HepG2 (cell line): Measurements from ENCODE around the gene AGBL3. TPM values are rescaled to one million over a fixed set of nuclear protein-coding genes. Genes with fewer than 3 reads are reported as not detected.

Source experiments
- ATAC-seq: fragments of 200-7000 bp; cut with Tn5 transposase; 3 replicates; pipeline ENCODE4 v1.9.1; 2020; ENCODE audit warnings: mild to moderate bottlenecking, moderate library complexity
- BruUV-seq: library from RNA; stranded (reverse); fragments of 400-500 nt; replicated peaks from 2 replicates; lab custom pipeline; 2021; lab: Mats Ljungman, UMichigan
- CTCF ChIA-PET: fragments of 300-600 bp; formaldehyde crosslinking; extraction: SDS; loops from one replicate; lab custom pipeline; 2021; ENCODE audit warnings: low total read pairs, inconsistent platforms, low intra/inter-chr PET ratio; lab: Yijun Ruan, JAX
- POLR2A ChIA-PET: fragments of 350-600 bp; sonication (Branson Sonifier 250); formaldehyde crosslinking; loops from one replicate; lab custom pipeline; 2020; ENCODE audit warnings: antibody characterized with exemption, inconsistent platforms; lab: Yijun Ruan, JAX
- DNase-seq: peaks from one replicate; pipeline ENCODE4 v3.0.0-alpha.2; 2015; ENCODE audit warnings: low spot score
- FAIRE-seq: peaks from 3 replicates; lab custom pipeline; 2011; peaks lifted over from hg19 to GRCh38; lab: Jason Lieb, UNC
- H2AFZ ChIP-seq: one replicate; pipeline ENCODE4 v1.6.1; 2011; ENCODE audit warnings: low read length, inconsistent platforms
- H3K27ac ChIP-seq: fragments of 300-600 bp; 3 replicates; pipeline ENCODE4 v1.8.0; 2011; ENCODE audit warnings: mixed run types, mild to moderate bottlenecking, mixed read lengths, low read length, inconsistent platforms; ENCODE audit not compliant: insufficient read depth; ENCODE audit errors: extremely low read length
- H3K27me3 ChIP-seq, 2 experiments: fragments of 200-600 bp in 1 of 2; 2 replicates in 1 of 2; 3 replicates in 1 of 2; pipeline versions ENCODE4 v1.6.0 to v1.8.0; 2011; ENCODE audit warnings: low read length in 2 of 2, mild to moderate bottlenecking in 2 of 2, moderate library complexity in 2 of 2, inconsistent platforms in 1 of 2; ENCODE audit not compliant: insufficient read depth in 2 of 2, control insufficient read depth in 1 of 2
- H3K36me3 ChIP-seq, 2 experiments: fragments of 200-600 bp in 1 of 2; replicated peaks in 1 of 2; 2 replicates in 1 of 2; 3 replicates in 1 of 2; pipeline versions ENCODE4 v1.5.1 to v1.8.0; 2011; ENCODE audit warnings: low read length in 2 of 2, inconsistent platforms in 1 of 2; ENCODE audit not compliant: insufficient read depth in 2 of 2, control insufficient read depth in 1 of 2
- H3K4me1 ChIP-seq: 2 replicates; pipeline ENCODE4 v1.5.1; 2012; ENCODE audit warnings: low read length, inconsistent platforms; ENCODE audit not compliant: insufficient read depth
- H3K4me2 ChIP-seq: 2 replicates; pipeline ENCODE4 v1.6.0; 2011; ENCODE audit warnings: low read depth, low read length, inconsistent platforms
- H3K4me3 ChIP-seq, 3 experiments: fragments of 200-600 bp in 1 of 3; sonication (generic), shearing (Covaris generic) in 1 of 3; replicated peaks in 1 of 3; 2 replicates each; pipeline ENCODE4 v1.5.1; 2011 to 2016; ENCODE audit warnings: low read length in 3 of 3, inconsistent platforms in 2 of 3, low read depth in 2 of 3, mild to moderate bottlenecking in 2 of 3, control low read depth in 1 of 3, mixed read lengths in 1 of 3; ENCODE audit not compliant: insufficient read depth in 1 of 3
- H3K79me2 ChIP-seq: one replicate; pipeline ENCODE4 v1.6.1; 2011; ENCODE audit warnings: low read length, inconsistent platforms; ENCODE audit not compliant: insufficient read depth
- H3K9ac ChIP-seq: 2 replicates; pipeline ENCODE4 v1.6.0; 2011; ENCODE audit warnings: mild to moderate bottlenecking, low read depth, low read length, inconsistent platforms; ENCODE audit not compliant: insufficient read depth
- H3K9me3 ChIP-seq: 2 replicates; pipeline ENCODE4 v1.5.1; 2012; ENCODE audit warnings: mild to moderate bottlenecking, low read length
- H4K20me1 ChIP-seq: 2 replicates; pipeline ENCODE4 v1.6.0; 2011; ENCODE audit warnings: inconsistent platforms, mild to moderate bottlenecking, low read length, moderate library complexity; ENCODE audit not compliant: insufficient read depth
- DRAP1 ChIP-seq: IDR thresholded peaks from 2 replicates; pipeline ENCODE4 v1.6.1; 2016; ENCODE audit warnings: missing genetic modification reagents, missing compliant biosample characterization
- GATAD2A ChIP-seq: IDR thresholded peaks from 2 replicates; pipeline ENCODE4 v1.6.1; 2016
- KDM5B ChIP-seq: sonication (generic); formaldehyde crosslinking; IDR thresholded peaks from 2 replicates; pipeline ENCODE4 v1.4.0; 2020; ENCODE audit warnings: missing genetic modification reagents, mild to moderate bottlenecking, borderline replicate concordance
- KMT2A ChIP-seq: sonication (generic); formaldehyde crosslinking; IDR thresholded peaks from 2 replicates; pipeline ENCODE4 v1.4.0; 2020; ENCODE audit warnings: missing genetic modification reagents
- RFX3 ChIP-seq: IDR thresholded peaks from 2 replicates; pipeline ENCODE4 v1.6.1; 2016; ENCODE audit warnings: missing biosample characterization, missing genetic modification reagents
- RFX5 ChIP-seq: IDR thresholded peaks from 2 replicates; pipeline ENCODE4 v1.6.1; 2011; ENCODE audit warnings: low read depth, low read length, improper control_type of control experiment
- TSC22D2 ChIP-seq: sonication (generic); formaldehyde crosslinking; IDR thresholded peaks from 2 replicates; pipeline ENCODE4 v1.5.1; 2020; ENCODE audit warnings: missing genetic modification reagents, mild to moderate bottlenecking, borderline replicate concordance
- U2AF1 ChIP-seq: fragments of 200-400 bp; formaldehyde crosslinking; optimal IDR thresholded peaks from 2 replicates; pipeline ENCODE3; 2017; ENCODE audit warnings: mild to moderate bottlenecking, low read depth, low read length
- YY1 ChIP-seq: IDR thresholded peaks from 2 replicates; pipeline ENCODE4 v1.6.1; 2011; ENCODE audit warnings: low read length, low read depth, moderate library complexity, mild to moderate bottlenecking; ENCODE audit not compliant: insufficient read depth, insufficient replicate concordance
- ZBTB20 ChIP-seq: sonication (generic); formaldehyde crosslinking; IDR thresholded peaks from 2 replicates; pipeline ENCODE4 v1.8.1; 2023; ENCODE audit warnings: missing genetic modification reagents, low read depth, mild to moderate bottlenecking, borderline replicate concordance
- ZNF543 ChIP-seq: sonication (generic); formaldehyde crosslinking; IDR thresholded peaks from 2 replicates; pipeline ENCODE4 v1.4.0; 2020; ENCODE audit warnings: mild to moderate bottlenecking, missing genetic modification reagents
- ZNF615 ChIP-seq: sonication (generic); formaldehyde crosslinking; IDR thresholded peaks from 2 replicates; pipeline ENCODE4 v1.5.0; 2020; ENCODE audit warnings: mild to moderate bottlenecking, missing genetic modification reagents, borderline replicate concordance
- ZNF720 ChIP-seq: sonication (generic); formaldehyde crosslinking; IDR thresholded peaks from 2 replicates; pipeline ENCODE4 v1.4.0; 2020; ENCODE audit warnings: missing genetic modification reagents
- ZNF790 ChIP-seq: sonication (generic); formaldehyde crosslinking; IDR thresholded peaks from 2 replicates; pipeline ENCODE4 v1.8.0; 2022; ENCODE audit warnings: missing genetic modification reagents, mild to moderate bottlenecking, borderline replicate concordance
- ZNF839 ChIP-seq: sonication (generic); formaldehyde crosslinking; IDR thresholded peaks from 2 replicates; pipeline ENCODE4 v1.4.0; 2020; ENCODE audit warnings: missing genetic modification reagents, mild to moderate bottlenecking, borderline replicate concordance
- WGBS: methylation state at CpG from one replicate; pipeline ENCODE4 v1.1.6; 2017; ENCODE audit warnings: low lambda C conversion rate; 5-methylcytosine and 5-hydroxymethylcytosine counted together
- in situ Hi-C: cut with HindIII; loops from 2 replicates; pipeline ENCODE4 v1.10.0; 2017; ENCODE audit warnings: low pct_unique_long_range_greater_than_20kb; ENCODE audit not compliant: extremely low pct_ligation_motif_present
- intact Hi-C: fragments of 100-400 bp; cut with micrococcal nuclease; formaldehyde crosslinking; loops from one replicate; pipeline ENCODE4 v1.10.0; 2022; ENCODE audit not compliant: unreplicated experiment
- polyA plus RNA-seq, 8 experiments: library from polyadenylated mRNA; depleted of rRNA in 3 of 8; stranded (reverse) in 7 of 8; unstranded in 1 of 8; fragments of >200 nt; fragmentation: Illumina TruSeq in 4 of 8; extraction: Trizol in 4 of 8; gene quantifications; 2 replicates each; pipeline versions ENCODE4 v1.2.1 to v1.2.3, GENCODE V29; 2011 to 2016; ENCODE audit warnings: low read depth in 4 of 8, missing spikeins in 1 of 8, mixed read lengths in 1 of 8; ENCODE audit not compliant: insufficient read depth in 1 of 8
- total RNA-seq, 5 experiments: library from RNA; depleted of rRNA; stranded (reverse); fragments of >200 nt; fragmentation: Illumina TruSeq; extraction: Trizol; gene quantifications; 2 replicates each; pipeline ENCODE4 v1.2.3, GENCODE V29; 2016; ENCODE audit warnings: low read depth in 1 of 5
- TF ChIP-seq, protein P1 (sequence below): IDR thresholded peaks from 2 replicates; pipeline ENCODE4 v1.6.1; 2018; ENCODE audit warnings: missing genetic modification reagents
- TF ChIP-seq, protein P2 (sequence below): sonication (generic); formaldehyde crosslinking; IDR thresholded peaks from 2 replicates; pipeline ENCODE4 v1.4.0; 2020; ENCODE audit warnings: missing genetic modification reagents, borderline replicate concordance

AGBL3 gene
- total and polyA plus RNA-seq, 2 of the 13 experiments (the other 11 are each of a cell fraction or from before 2014, with no cell fraction given) = 2.2 to 7.2 TPM

GRCh38 chr7:134963036-134963435, 23.3 kb upstream of the AGBL3 start:
- ChIA-PET CTCF (no interaction called here), POLR2A (no interaction called here)
- Histone ChIP-seq H3K79me2 (no peaks in the 10 kb centered on the region), H3K9ac (no peak overlapping the region), H3K4me2 (no peak overlapping the region), H3K9me3 (no peaks in the 10 kb centered on the region), H3K4me3 (no peak overlapping the region), H3K27ac (no peak overlapping the region), H3K4me1 (no peaks in the 10 kb centered on the region), H3K27me3 (no peaks in the 10 kb centered on the region), H4K20me1 (no peaks in the 10 kb centered on the region), H2AFZ (no peak overlapping the region), H3K36me3 (peaks cover 23 to 72% of the 10 kb centered on the region in 2 experiments)
- in situ Hi-C loops = no loop called here
- TF ChIP-seq ZNF615 = no peak
- no peak for TF ChIP-seq ZNF543 (CRISPR knock-in tag)
- TF ChIP-seq KDM5B (CRISPR knock-in tag) = no peak
- no peak for TF ChIP-seq ZNF790 (CRISPR knock-in tag)
- TF ChIP-seq, protein P1, sequence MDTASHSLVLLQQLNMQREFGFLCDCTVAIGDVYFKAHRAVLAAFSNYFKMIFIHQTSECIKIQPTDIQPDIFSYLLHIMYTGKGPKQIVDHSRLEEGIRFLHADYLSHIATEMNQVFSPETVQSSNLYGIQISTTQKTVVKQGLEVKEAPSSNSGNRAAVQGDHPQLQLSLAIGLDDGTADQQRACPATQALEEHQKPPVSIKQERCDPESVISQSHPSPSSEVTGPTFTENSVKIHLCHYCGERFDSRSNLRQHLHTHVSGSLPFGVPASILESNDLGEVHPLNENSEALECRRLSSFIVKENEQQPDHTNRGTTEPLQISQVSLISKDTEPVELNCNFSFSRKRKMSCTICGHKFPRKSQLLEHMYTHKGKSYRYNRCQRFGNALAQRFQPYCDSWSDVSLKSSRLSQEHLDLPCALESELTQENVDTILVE (CRISPR knock-in tag) = no peak
- TF ChIP-seq GATAD2A (CRISPR knock-in tag) = no peak
- no peak for TF ChIP-seq YY1
- no peak for TF ChIP-seq ZBTB20 (CRISPR knock-in tag)
- no TSS peak for BruUV-seq
- 96% methylated on average over 4 of the region's 4 CpGs for WGBS
- intact Hi-C loops = no loop called here
- DNase-seq (no peak), FAIRE-seq (no peak), ATAC-seq (no peak)

GRCh38 chr7:134966691-134967090, 19.6 kb upstream of the AGBL3 start:
- Histone ChIP-seq H3K79me2 (no peaks in the 10 kb centered on the region), H3K9me3 (no peaks in the 10 kb centered on the region), H3K4me1 (no peaks in the 10 kb centered on the region), H3K9ac (no peak overlapping the region), H3K4me2 (no peak overlapping the region), H3K27ac (no peak overlapping the region), H3K27me3 (no peaks in the 10 kb centered on the region), H3K4me3 (no peak overlapping the region), H4K20me1 (no peaks in the 10 kb centered on the region), H2AFZ (no peak overlapping the region), H3K36me3 (peaks cover 14 to 44% of the 10 kb centered on the region in 2 experiments; a peak in 4 of 5 replicates)
- DNase-seq = no peak
- FAIRE-seq = no peak
- 95% methylated on average over 3 of the region's 3 CpGs for whole genome bisulfite sequencing
- intact Hi-C loops = no loop called here
- in situ Hi-C loops = no loop called here
- no peak for ATAC-seq
- BruUV-seq = no TSS peak
- ChIA-PET CTCF (no interaction called here), POLR2A (no interaction called here)
- TF ChIP-seq RFX5 (no peak), ZNF839 (no peak), ZNF720 (CRISPR knock-in tag) (no peak), DRAP1 (CRISPR knock-in tag) (no peak), KMT2A (CRISPR knock-in tag) (no peak), U2AF1 (no peak), RFX3 (CRISPR knock-in tag) (no peak), TSC22D2 (CRISPR knock-in tag) (no peak)
- TF ChIP-seq, protein P2, sequence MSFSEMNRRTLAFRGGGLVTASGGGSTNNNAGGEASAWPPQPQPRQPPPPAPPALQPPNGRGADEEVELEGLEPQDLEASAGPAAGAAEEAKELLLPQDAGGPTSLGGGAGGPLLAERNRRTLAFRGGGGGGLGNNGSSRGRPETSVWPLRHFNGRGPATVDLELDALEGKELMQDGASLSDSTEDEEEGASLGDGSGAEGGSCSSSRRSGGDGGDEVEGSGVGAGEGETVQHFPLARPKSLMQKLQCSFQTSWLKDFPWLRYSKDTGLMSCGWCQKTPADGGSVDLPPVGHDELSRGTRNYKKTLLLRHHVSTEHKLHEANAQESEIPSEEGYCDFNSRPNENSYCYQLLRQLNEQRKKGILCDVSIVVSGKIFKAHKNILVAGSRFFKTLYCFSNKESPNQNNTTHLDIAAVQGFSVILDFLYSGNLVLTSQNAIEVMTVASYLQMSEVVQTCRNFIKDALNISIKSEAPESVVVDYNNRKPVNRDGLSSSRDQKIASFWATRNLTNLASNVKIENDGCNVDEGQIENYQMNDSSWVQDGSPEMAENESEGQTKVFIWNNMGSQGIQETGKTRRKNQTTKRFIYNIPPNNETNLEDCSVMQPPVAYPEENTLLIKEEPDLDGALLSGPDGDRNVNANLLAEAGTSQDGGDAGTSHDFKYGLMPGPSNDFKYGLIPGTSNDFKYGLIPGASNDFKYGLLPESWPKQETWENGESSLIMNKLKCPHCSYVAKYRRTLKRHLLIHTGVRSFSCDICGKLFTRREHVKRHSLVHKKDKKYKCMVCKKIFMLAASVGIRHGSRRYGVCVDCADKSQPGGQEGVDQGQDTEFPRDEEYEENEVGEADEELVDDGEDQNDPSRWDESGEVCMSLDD = no peak
